Lower lobe of right lung (tissue), 2 donors: ENCODE data around the gene ALG1L2. TPM values are rescaled to one million over a fixed set of nuclear protein-coding genes. Genes with fewer than 3 reads are reported as not detected.
"Not testable (repeated sequence)": the region's sequence is repeated elsewhere in the genome, so short reads cannot be mapped to it uniquely, and the experiment has no call there.

Experiments used
- ATAC-seq, 2 donors: fragments of 200-7000 bp; cut with Tn5 transposase; one replicate each; pipeline ENCODE4 v1.9.1; 2020 to 2022; ENCODE audit warnings: mild to moderate bottlenecking in 2 of 2, moderate library complexity in 2 of 2
- DNase-seq: peaks from one replicate; pipeline ENCODE4 v3.0.0-alpha.2; 2020
- H3K27ac ChIP-seq: fragments of 200-600 bp; one replicate; pipeline ENCODE4 v1.8.0; 2022
- H3K27me3 ChIP-seq: fragments of 200-600 bp; one replicate; pipeline ENCODE4 v1.8.0; 2022; ENCODE audit warnings: low read depth
- H3K36me3 ChIP-seq: fragments of 200-600 bp; one replicate; pipeline ENCODE4 v1.8.0; 2022; ENCODE audit warnings: mild to moderate bottlenecking
- H3K4me1 ChIP-seq: fragments of 200-600 bp; one replicate; pipeline ENCODE4 v1.8.0; 2022
- H3K4me3 ChIP-seq: fragments of 200-600 bp; one replicate; pipeline ENCODE4 v1.8.0; 2022; ENCODE audit warnings: mild to moderate bottlenecking
- H3K9me3 ChIP-seq: fragments of 200-600 bp; one replicate; pipeline ENCODE4 v1.8.0; 2022
- intact Hi-C: fragments of 100-400 bp; cut with DNase I; formaldehyde crosslinking; loops from one replicate; pipeline ENCODE4 v1.11.0; 2022
- total RNA-seq: library from RNA; stranded (reverse); fragmentation: NEBNext Ultra II Directional; extraction: Animal tissue kit (Norgen Biotek cat#: 25700); gene quantifications from one replicate; pipeline ENCODE4 v1.2.1, GENCODE V29; 2021
- TF ChIP-seq, protein P1 (sequence below): fragments of 200-600 bp; IDR thresholded peaks from one replicate; pipeline ENCODE4 v1.8.0; 2022; ENCODE audit warnings: antibody characterized with exemption, mild to moderate bottlenecking
- donor health status: DM: no; HTN: yes; CAD: no; lungs with severe emphysema.

Gene ALG1L2
- total RNA-seq, 1 donor from 2014 or later: 1.5 TPM

GRCh38 chr3:130138992-130139391 is 57.4 kb downstream of the ALG1L2 start:
- ATAC-seq, H3K4me1 ChIP-seq, DNase-seq, H3K27ac ChIP-seq, intact Hi-C loops, H3K4me3 ChIP-seq, H3K36me3 ChIP-seq, H3K9me3 ChIP-seq, H3K27me3 ChIP-seq: not testable (repeated sequence)

GRCh38 chr3:130140756-130141155 is 59.1 kb downstream of the ALG1L2 start:
- H3K36me3 ChIP-seq, H3K9me3 ChIP-seq, DNase-seq, intact Hi-C loops, ATAC-seq, H3K27ac ChIP-seq, H3K27me3 ChIP-seq, H3K4me1 ChIP-seq, H3K4me3 ChIP-seq: not testable (repeated sequence)

GRCh38 chr3:130143648-130144327 is 62.2 kb downstream of the ALG1L2 start:
- H3K27me3 ChIP-seq, H3K36me3 ChIP-seq, ATAC-seq, H3K4me3 ChIP-seq, H3K9me3 ChIP-seq, H3K4me1 ChIP-seq, intact Hi-C loops, DNase-seq: not testable (repeated sequence)
- TF ChIP-seq, protein P1, sequence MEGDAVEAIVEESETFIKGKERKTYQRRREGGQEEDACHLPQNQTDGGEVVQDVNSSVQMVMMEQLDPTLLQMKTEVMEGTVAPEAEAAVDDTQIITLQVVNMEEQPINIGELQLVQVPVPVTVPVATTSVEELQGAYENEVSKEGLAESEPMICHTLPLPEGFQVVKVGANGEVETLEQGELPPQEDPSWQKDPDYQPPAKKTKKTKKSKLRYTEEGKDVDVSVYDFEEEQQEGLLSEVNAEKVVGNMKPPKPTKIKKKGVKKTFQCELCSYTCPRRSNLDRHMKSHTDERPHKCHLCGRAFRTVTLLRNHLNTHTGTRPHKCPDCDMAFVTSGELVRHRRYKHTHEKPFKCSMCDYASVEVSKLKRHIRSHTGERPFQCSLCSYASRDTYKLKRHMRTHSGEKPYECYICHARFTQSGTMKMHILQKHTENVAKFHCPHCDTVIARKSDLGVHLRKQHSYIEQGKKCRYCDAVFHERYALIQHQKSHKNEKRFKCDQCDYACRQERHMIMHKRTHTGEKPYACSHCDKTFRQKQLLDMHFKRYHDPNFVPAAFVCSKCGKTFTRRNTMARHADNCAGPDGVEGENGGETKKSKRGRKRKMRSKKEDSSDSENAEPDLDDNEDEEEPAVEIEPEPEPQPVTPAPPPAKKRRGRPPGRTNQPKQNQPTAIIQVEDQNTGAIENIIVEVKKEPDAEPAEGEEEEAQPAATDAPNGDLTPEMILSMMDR: peak; percentile 40
- peak overlapping the region; percentile 41 for H3K27ac ChIP-seq

GRCh38 chr3:130144328-130144650 is 62.7 kb downstream of the ALG1L2 start:
- H3K4me3 ChIP-seq, H3K9me3 ChIP-seq, H3K27me3 ChIP-seq, ATAC-seq, intact Hi-C loops, H3K4me1 ChIP-seq, H3K36me3 ChIP-seq: not testable (repeated sequence)
- peak overlapping the region; percentile 41 for H3K27ac ChIP-seq
- peak; percentile 68 for DNase-seq

DNA sequence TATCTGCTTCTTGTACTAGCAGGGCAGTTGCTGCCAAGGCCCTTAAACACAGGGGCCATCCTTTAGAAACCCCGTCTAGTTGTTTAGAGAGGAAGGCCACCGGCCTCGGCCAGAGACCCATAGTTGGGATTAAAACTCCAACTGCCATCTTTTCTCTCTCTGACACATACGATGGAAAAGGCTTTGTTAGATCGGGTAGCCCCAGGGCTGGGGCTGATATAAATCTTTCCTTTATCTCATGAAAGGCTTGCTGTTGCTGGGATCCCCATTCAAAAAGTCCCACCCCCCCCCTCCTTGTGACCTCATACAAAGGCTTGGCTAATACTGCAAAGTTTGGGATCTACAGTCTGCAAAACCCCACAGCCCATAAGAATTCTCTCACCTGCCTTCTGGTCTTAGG is 63.8 kb downstream of the ALG1L2 start:
- DNase-seq, intact Hi-C loops, H3K4me1 ChIP-seq, H3K27me3 ChIP-seq, H3K27ac ChIP-seq, H3K36me3 ChIP-seq, ATAC-seq, H3K9me3 ChIP-seq, H3K4me3 ChIP-seq: not testable (repeated sequence)

- H3K9me3 ChIP-seq, ATAC-seq, H3K36me3 ChIP-seq, H3K4me1 ChIP-seq, DNase-seq, H3K4me3 ChIP-seq, H3K27ac ChIP-seq, intact Hi-C loops, H3K27me3 ChIP-seq: not testable (repeated sequence)
Observed at GRCh38 chr3:130146465-130146864, 64.8 kb downstream of the ALG1L2 start.

Other genes with a start within 250 kb of the ALG1L2 start
- gene TMCC1, start 188.1 kb upstream of the ALG1L2 start, total RNA-seq: 33.4 TPM
- not detected for gene TRH, start 107.1 kb upstream of the ALG1L2 start, total RNA-seq